HCT116 (cell line): ENCODE measurements around the gene RABL6. TPM values are rescaled to one million over a fixed set of nuclear protein-coding genes. Genes with fewer than 3 reads are reported as not detected.

ENCODE experiments used
- ATAC-seq: fragments of 200-7000 bp; cut with Tn5 transposase; 2 replicates; pipeline ENCODE4 v1.9.1; 2020; ENCODE audit warnings: mild to moderate bottlenecking, moderate library complexity
- BruUV-seq: library from RNA; stranded (reverse); fragments of 400-500 nt; replicated peaks from 2 replicates; lab custom pipeline; 2021; lab: Mats Ljungman, UMichigan
- CTCF ChIA-PET: fragments of 300-600 bp; sonication (Branson Sonifier 250); formaldehyde crosslinking; loops from one replicate; lab custom pipeline; 2021; ENCODE audit warnings: antibody characterized with exemption; lab: Charles Lee
- POLR2A ChIA-PET: fragments of 300-600, 350-600 bp; sonication (Branson Sonifier 250); formaldehyde crosslinking; loops from one replicate; lab custom pipeline; 2021; ENCODE audit warnings: antibody characterized with exemption; lab: Charles Lee
- RAD21 ChIA-PET, 2 experiments: fragments of 300-600 bp; sonication (Branson Sonifier 250); formaldehyde crosslinking; loops; one replicate each; lab custom pipeline; 2023; ENCODE audit warnings: low total read pairs in 2 of 2; ENCODE audit not compliant: uncharacterized antibody in 2 of 2, unreplicated experiment in 2 of 2, low non-redundant PET in 1 of 2; lab: Charles Lee
- DNase-seq: peaks from one replicate; pipeline ENCODE4 v3.0.0-alpha.2; 2010; ENCODE audit warnings: low read depth, low spot score
- H2AFZ ChIP-seq: fragments of 200-600 bp; shearing (Covaris generic), sonication (generic); 2 replicates; pipeline ENCODE4 v1.6.1; 2017; ENCODE audit warnings: low read depth, mixed run types, mixed read lengths, antibody characterized with exemption, low read length; ENCODE audit not compliant: poor library complexity, severe bottlenecking
- H3K27ac ChIP-seq: 2 replicates; pipeline ENCODE4 v1.5.1; 2012; ENCODE audit warnings: low read depth, low read length
- H3K27me3 ChIP-seq: fragments of 200-600 bp; sonication (generic); 2 replicates; pipeline ENCODE4 v1.6.1; 2016; ENCODE audit warnings: mixed run types, low read length, mixed read lengths; ENCODE audit not compliant: insufficient read depth
- H3K36me3 ChIP-seq, 2 experiments: fragments of 200-500 bp in 1 of 2; fragments of 200-600 bp in 1 of 2; sonication (Bioruptor generic) in 1 of 2; sonication (generic) in 1 of 2; 2 replicates each; pipeline versions ENCODE4 v1.5.1 to v1.6.1; 2014 to 2016; ENCODE audit warnings: low read length in 2 of 2, inconsistent platforms in 1 of 2, mixed read lengths in 1 of 2, mixed run types in 1 of 2; ENCODE audit not compliant: insufficient read depth in 2 of 2, control insufficient read depth in 1 of 2
- H3K4me1 ChIP-seq, 2 experiments: fragments of 200-600 bp in 1 of 2; sonication (generic) in 1 of 2; 2 replicates each; pipeline versions ENCODE4 v1.5.1 to v1.6.1; 2012 to 2017; ENCODE audit warnings: low read length in 2 of 2, inconsistent platforms in 1 of 2, mild to moderate bottlenecking in 1 of 2, mixed read lengths in 1 of 2, mixed run types in 1 of 2, moderate library complexity in 1 of 2; ENCODE audit not compliant: insufficient read depth in 2 of 2, control insufficient read depth in 1 of 2
- H3K4me2 ChIP-seq: fragments of 200-600 bp; sonication (generic); 2 replicates; pipeline ENCODE4 v1.6.1; 2017; ENCODE audit warnings: mixed run types, low read length, mixed read lengths
- H3K4me3 ChIP-seq, 2 experiments: fragments of 200-600 bp in 1 of 2; sonication (generic) in 1 of 2; replicated peaks in 1 of 2; 2 replicates each; pipeline ENCODE4 v1.5.1; 2011 to 2016; ENCODE audit warnings: low read length in 2 of 2, control low read depth in 1 of 2, low read depth in 1 of 2, mild to moderate bottlenecking in 1 of 2, mixed read lengths in 1 of 2, mixed run types in 1 of 2
- H3K79me2 ChIP-seq: fragments of 200-600 bp; sonication (generic); 2 replicates; pipeline ENCODE4 v1.6.1; 2017; ENCODE audit warnings: mild to moderate bottlenecking, mixed run types, low read length, moderate library complexity, mixed read lengths; ENCODE audit not compliant: insufficient read depth
- H3K9ac ChIP-seq: fragments of 200-600 bp; sonication (generic); 2 replicates; pipeline ENCODE4 v1.6.1; 2016; ENCODE audit warnings: low read length, mixed read lengths
- H3K9me2 ChIP-seq: fragments of 200-600 bp; sonication (generic), shearing (Covaris generic); 2 replicates; pipeline ENCODE4 v1.6.1; 2017; ENCODE audit warnings: mixed run types, mild to moderate bottlenecking, moderate library complexity; ENCODE audit not compliant: insufficient read depth
- H3K9me3 ChIP-seq, 2 experiments: fragments of 200-500 bp in 1 of 2; fragments of 200-600 bp in 1 of 2; sonication (Bioruptor generic) in 1 of 2; sonication (generic) in 1 of 2; 2 replicates each; pipeline ENCODE4 v1.6.1; 2014 to 2017; ENCODE audit warnings: low read length in 2 of 2, mixed read lengths in 2 of 2, inconsistent platforms in 1 of 2, low read depth in 1 of 2, mild to moderate bottlenecking in 1 of 2, mixed run types in 1 of 2, moderate library complexity in 1 of 2; ENCODE audit not compliant: control insufficient read depth in 1 of 2, insufficient read depth in 1 of 2
- H4K20me1 ChIP-seq: fragments of 200-600 bp; sonication (generic), shearing (Covaris generic); 2 replicates; pipeline ENCODE4 v1.6.1; 2017; ENCODE audit warnings: mixed run types, mild to moderate bottlenecking, moderate library complexity; ENCODE audit not compliant: insufficient read depth
- MAX ChIP-seq: IDR thresholded peaks from 2 replicates; pipeline ENCODE4 v1.6.1; 2012
- POLR2AphosphoS5 ChIP-seq: IDR thresholded peaks from 2 replicates; pipeline ENCODE4 v1.6.1; 2011; ENCODE audit warnings: mild to moderate bottlenecking, low read depth, low read length, moderate library complexity
- RAD21 ChIP-seq: IDR thresholded peaks from 2 replicates; pipeline ENCODE4 v1.6.1; 2012; ENCODE audit warnings: low read depth, mild to moderate bottlenecking
- REST ChIP-seq: IDR thresholded peaks from 2 replicates; pipeline ENCODE4 v1.6.1; 2012; ENCODE audit warnings: low read depth
- SIN3A ChIP-seq: IDR thresholded peaks from 2 replicates; pipeline ENCODE4 v1.6.1; 2012; ENCODE audit warnings: low read depth
- intact Hi-C: fragments of 100-400 bp; cut with micrococcal nuclease; formaldehyde crosslinking; loops from 2 replicates; pipeline ENCODE4 v1.10.0; 2022
- total RNA-seq: library from RNA; stranded (reverse); gene quantifications from one replicate; pipeline ENCODE4 v1.2.1, GENCODE V29; 2021; ENCODE audit not compliant: unreplicated experiment

RABL6 gene
- total RNA-seq, 1 experiment from 2014 or later: 98.6 TPM

GRCh38 chr9:136794281-136794999 is 13.3 kb upstream of the RABL6 start (continued):
- TF ChIP-seq SIN3A (no peak), REST (no peak)

- ChIA-PET POLR2A (no interaction called here), CTCF (no interaction called here), RAD21 (no interaction called here)
- no peaks in the 10 kb centered on the region for H3K9me3 ChIP-seq
- no peaks in the 10 kb centered on the region for H3K9me2 ChIP-seq
- no peak for ATAC-seq
- no peak overlapping the region for H3K4me3 ChIP-seq
- no peaks in the 10 kb centered on the region for H3K27me3 ChIP-seq
- no peak for DNase-seq
- peaks cover 17 to 38% of the 10 kb centered on the region in 2 experiments for H3K4me1 ChIP-seq
- H3K79me2 ChIP-seq: peaks cover 12% of the 10 kb centered on the region; the same call in 1 of the 2 replicates
- BruUV-seq: no TSS peak
- no peaks in the 10 kb centered on the region; a peak in 1 of 4 replicates for H3K36me3 ChIP-seq
- H3K4me2 ChIP-seq: no peak overlapping the region
- intact Hi-C loops: no loop called here
- TF ChIP-seq RAD21 (no peak), MAX (no peak), POLR2AphosphoS5 (peak; percentile 43; the same call in 1 of the 2 replicates)
- H2AFZ ChIP-seq: no peak overlapping the region
- H3K27ac ChIP-seq: no peak overlapping the region
- no peak overlapping the region for H3K9ac ChIP-seq
- no peaks in the 10 kb centered on the region for H4K20me1 ChIP-seq
These were observed 12.8 kb upstream of the RABL6 start for GRCh38 chr9:136795000-136795348.
